Measurements from ENCODE around the gene MYO9B. TPM values are rescaled to one million over a fixed set of nuclear protein-coding genes. Genes with fewer than 3 reads are reported as not detected.
"Not testable (repeated sequence)": the region's sequence is repeated elsewhere in the genome, so short reads cannot be mapped to it uniquely, and the experiment has no call there.

Gene MYO9B
- total RNA-seq, 2 donors from 2014 or later: 69.9 to 82.2 TPM

DNA sequence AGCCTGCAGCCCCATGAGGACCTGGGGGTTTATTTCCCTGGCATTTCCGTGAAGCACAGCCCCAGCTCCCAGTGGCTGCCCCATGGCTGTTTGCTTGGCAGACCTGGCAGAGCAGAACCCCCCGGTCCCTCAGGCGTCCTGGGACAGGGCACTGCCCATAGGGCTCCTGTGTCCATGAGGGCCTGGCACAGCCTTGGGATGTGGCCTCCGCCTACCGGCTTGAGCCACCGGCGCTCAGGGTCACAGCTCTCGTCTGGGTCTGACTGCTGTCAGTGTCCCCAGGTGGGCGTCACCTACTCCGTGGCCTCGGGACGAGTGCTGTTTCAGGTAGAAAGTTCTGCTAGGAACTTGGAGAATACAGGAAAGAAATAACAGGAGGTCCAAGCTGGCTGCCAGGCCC lies 52.8 kb downstream of the MYO9B start:
- no peak for ATAC-seq
- intact Hi-C loops (cut with DNase I, micrococcal nuclease): no loop called here

GRCh38 chr19:17128820-17129219 lies 53.2 kb downstream of the MYO9B start:
- DNase-seq (no peak), ATAC-seq (no peak)
- intact Hi-C loops (cut with DNase I, micrococcal nuclease): no loop called here

More for the DNA sequence above, 52.8 kb downstream of the MYO9B start:
- DNase-seq: no peak

DNA sequence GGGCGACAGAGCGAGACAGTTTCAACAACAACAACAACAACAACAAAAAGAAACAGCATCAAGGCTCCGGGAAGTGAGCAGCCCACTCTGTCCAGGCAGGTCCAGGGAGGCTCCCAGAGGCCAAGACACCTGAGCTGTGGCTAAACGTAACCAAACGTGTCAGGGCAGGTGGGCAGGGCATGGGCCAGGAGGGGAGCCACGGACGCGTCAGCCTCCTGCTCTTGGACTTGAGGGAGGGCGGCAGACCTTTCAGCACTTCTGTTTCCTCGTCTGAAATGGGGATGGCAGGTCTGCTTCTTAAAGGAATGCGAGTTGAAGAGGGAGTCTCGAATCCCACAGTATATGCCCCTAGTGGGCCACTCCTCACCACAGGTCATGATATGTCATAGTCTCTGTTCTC lies 53.8 kb downstream of the MYO9B start:
- DNase-seq (no peak), ATAC-seq (no peak)
- intact Hi-C loops (cut with DNase I, micrococcal nuclease): no loop called here

GRCh38 chr19:17135001-17135853 lies 59.6 kb downstream of the MYO9B start:
- intact Hi-C loops (cut with DNase I, micrococcal nuclease): loop anchor here in 1 of 2 donors (10.0 kb wide), 1 partner anchor 60 kb away; the partner anchor contains the start of genes HAUS8 and MYO9B
- ATAC-seq (peak; percentile 66), DNase-seq (peak; percentile 75 to 77)

- intact Hi-C loops (cut with DNase I, micrococcal nuclease): loop anchor here in 1 of 2 donors (10.0 kb wide), 1 partner anchor 61 kb away; the partner anchor contains the start of genes HAUS8 and MYO9B
- ATAC-seq (no peak), DNase-seq (no peak)
These were observed 60.4 kb downstream of the MYO9B start for GRCh38 chr19:17136021-17136420.

DNA sequence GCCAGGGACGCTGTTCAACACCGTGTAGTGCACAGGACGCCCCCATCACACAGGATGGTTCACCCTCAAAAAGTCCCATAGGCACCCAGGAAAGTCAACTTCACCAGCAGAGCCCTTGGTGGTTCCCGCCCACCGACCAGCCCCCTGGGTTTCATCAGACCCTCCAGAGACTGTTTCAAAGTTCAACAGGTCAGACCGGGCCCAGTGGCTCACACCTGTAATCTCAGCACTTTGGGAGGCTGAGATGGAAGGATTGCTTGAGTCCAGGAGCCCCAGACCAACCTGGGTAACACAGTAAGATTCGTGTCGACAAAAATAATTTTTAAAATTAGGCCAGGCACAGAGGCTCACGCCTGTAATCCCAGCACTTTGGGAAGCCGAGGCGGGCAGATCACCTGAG lies 61.0 kb downstream of the MYO9B start:
- intact Hi-C loops (cut with DNase I, micrococcal nuclease): loop anchor here in 1 of 2 donors (10.0 kb wide), 1 partner anchor 62 kb away; the partner anchor contains the start of genes HAUS8 and MYO9B
- no peak for ATAC-seq

GRCh38 chr19:17137417-17137816 lies 61.8 kb downstream of the MYO9B start:
- ATAC-seq: no peak
- intact Hi-C loops (cut with DNase I, micrococcal nuclease): loop anchor here in 1 of 2 donors (10.0 kb wide), 1 partner anchor 63 kb away; the partner anchor contains the start of genes HAUS8 and MYO9B
- DNase-seq: no peak

More for the DNA sequence above, 61.0 kb downstream of the MYO9B start:
- no peak for DNase-seq

DNA sequence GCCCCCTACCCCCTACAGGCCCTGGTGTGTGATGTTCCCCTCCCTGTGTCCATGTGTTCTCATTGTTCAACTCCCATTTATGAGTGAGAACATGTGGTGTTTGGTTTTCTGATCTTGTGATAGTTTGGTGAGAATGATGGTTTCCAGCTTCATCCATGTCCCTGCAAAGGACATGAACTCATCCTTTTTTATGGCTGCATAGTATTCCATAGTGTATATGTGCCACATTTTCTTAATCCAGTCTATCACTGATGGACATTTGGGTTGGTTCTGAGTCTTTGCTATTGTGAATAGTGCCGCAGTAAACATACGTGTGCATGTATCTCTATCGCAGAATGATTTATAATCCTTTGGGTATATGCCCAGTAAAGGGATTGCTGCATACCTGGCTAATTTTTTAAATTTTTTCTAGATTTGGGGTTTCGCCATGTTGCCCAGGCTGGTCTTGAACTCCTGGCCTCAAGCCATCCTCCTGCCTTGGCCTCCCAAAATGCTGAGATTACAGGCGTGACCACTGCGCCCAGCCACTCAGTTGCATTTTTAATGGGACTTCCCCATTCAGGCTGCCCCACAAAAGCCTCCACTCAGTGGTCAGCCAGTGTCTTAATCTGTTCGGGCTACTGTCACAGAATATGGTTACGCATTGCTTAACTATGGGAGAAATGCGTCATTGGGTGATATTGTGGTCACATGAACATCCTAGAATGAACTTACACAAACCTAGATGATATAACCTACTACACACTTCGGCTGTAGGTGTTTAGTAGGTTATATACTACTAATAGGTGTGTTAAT lies 62.7 kb downstream of the MYO9B start:
- ATAC-seq, DNase-seq: not testable (repeated sequence)
- intact Hi-C loops (cut with DNase I, micrococcal nuclease): loop anchor here in 1 of 2 donors (10.0 kb wide), 1 partner anchor 63 kb away; the partner anchor contains the start of genes HAUS8 and MYO9B

- no peak for ATAC-seq
- DNase-seq: no peak
- intact Hi-C loops (cut with DNase I, micrococcal nuclease): loop anchor here in 1 of 2 donors (10.0 kb wide), 1 partner anchor 64 kb away; the partner anchor contains the start of genes HAUS8 and MYO9B
These were observed 63.5 kb downstream of the MYO9B start for GRCh38 chr19:17138937-17139598.

DNA sequence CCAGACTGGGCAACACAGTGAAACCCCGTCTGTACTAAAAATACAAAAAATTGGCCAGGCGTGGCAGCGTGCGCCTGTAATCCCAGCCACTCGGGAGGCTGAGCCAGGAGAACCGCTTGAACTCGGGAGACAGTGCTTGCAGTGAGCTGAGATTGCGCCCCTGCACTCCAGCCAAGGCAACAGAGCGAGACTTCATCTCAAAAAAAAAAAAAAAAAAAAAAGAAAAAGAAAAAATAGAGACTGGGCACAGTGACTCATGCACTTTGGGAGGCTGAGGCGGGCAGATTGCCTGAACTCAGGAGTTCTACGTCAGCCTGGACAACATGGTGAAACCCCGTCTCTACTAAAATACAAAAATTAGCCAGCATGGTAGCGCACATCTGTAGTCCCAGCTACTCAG lies 69.2 kb downstream of the MYO9B start:
- intact Hi-C loops (cut with DNase I, micrococcal nuclease); ATAC-seq; DNase-seq: not testable (repeated sequence)

DNA sequence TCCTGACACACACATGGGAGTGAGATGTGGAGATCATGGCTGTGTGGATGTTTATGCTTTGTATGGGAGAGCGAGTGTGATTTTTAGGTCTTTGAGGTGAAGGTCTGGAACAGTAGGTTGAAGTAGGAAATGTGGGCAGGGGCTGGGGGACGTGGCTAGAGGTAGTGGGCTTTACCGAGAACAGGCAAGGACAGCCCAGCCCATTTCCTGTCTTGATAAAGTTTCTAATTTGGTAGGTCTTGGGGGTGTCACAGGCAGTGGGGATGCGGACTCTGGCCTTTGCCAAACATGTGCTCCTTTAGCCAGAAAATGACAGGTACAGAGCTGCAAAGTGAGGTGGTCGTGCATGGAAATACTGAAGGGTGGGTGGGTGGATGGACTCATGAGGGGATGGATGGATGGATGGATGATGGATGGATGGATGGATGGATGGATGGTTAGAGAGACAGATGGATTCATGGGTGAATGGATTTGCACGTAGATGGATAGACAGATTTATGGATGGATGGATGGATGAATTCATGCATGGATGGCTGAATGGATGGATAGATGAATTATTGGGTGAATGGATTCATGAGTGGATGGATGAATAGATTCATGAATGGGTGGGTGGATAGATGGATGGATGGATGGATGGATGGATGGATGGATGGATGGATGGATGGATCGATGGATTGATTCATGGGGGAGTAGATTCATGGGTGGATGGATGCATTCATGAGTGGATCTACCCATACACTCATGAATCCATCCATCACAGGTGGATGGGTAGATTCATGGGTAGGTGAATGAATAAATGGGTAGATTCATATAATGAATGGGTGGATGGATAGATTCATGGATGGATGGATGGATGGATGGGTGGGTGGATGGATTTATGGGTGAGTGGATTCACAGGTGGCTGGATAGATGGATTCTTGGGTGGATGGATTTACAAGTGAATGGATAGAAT lies 70.2 kb downstream of the MYO9B start:
- intact Hi-C loops (cut with DNase I, micrococcal nuclease): no loop called here
- ATAC-seq (no peak), DNase-seq (no peak)

DNA sequence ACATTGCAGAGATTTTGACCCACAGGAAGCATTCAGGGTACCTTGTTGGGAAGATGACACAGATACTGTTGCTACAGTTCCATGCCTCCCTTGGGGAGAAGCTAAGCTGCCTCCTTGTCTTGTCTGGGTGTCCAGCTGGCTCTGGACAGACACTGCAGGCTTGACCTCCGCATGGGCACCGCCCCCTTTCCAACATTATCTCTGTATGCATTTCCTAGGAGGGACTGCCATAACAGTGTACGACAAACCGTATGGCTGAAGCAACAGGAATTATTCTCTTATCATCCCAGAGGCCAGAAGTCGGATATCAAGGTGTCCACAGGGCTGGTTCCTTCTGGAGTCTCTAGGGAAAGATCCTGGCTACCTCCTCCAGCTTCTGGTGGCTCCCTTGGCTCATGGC lies 72.6 kb downstream of the MYO9B start:
- intact Hi-C loops (cut with DNase I, micrococcal nuclease): no loop called here
- ATAC-seq: no peak
- DNase-seq: no peak

GRCh38 chr19:17149393-17150135 lies 74.0 kb downstream of the MYO9B start:
- DNase-seq: no peak
- intact Hi-C loops (cut with DNase I, micrococcal nuclease): no loop called here
- peak; percentile 42 for ATAC-seq

- intact Hi-C loops (cut with DNase I, micrococcal nuclease): no loop called here
- no peak for ATAC-seq
These were observed 78.4 kb downstream of the MYO9B start for GRCh38 chr19:17153996-17154395.

DNA sequence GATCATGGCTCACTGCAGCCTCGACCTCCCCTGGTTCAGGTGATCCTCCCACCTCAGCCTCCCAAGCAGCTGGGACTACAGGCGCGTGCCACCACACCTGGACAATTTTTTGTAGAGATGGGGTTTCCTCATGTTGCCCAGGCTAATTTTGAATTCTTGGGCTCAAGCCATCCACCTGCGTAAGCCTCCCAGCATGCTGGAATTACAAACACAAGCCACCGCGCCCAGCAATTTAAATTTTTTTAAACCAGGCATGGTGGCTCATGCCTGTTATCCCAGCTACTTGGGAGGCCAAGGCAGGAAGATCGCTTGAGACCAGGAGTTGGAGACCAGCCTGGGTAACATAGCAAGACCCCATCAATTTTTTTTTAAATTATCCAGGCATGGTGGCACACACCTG lies 79.7 kb downstream of the MYO9B start:
- DNase-seq: no peak
- ATAC-seq: no peak
- intact Hi-C loops (cut with DNase I, micrococcal nuclease): no loop called here

More at GRCh38 chr19:17153996-17154395, 78.4 kb downstream of the MYO9B start:
- DNase-seq: no peak

GRCh38 chr19:17156296-17156946 lies 80.8 kb downstream of the MYO9B start:
- intact Hi-C loops (cut with DNase I, micrococcal nuclease): no loop called here
- DNase-seq (no peak), ATAC-seq (no peak)

DNA sequence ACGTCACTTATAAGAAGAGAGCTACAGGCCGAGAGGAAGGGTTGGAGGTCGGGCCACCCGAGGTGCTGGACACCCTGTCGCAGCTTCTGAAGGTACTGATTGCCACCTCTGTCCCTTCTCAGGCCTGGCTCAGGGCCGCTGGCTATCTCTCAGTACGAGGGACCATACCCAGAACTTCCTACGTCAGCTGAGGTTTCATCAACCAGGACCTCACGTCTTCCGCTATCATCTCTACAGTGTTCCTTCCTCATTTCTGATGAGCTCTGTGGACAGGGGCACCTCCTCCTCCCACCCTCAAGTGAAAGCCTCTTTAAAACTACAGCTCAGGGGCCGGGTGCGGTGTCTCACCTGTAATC lies 81.3 kb downstream of the MYO9B start:
- DNase-seq (no peak), ATAC-seq (no peak)
- intact Hi-C loops (cut with DNase I, micrococcal nuclease): no loop called here

Data from left colon (tissue), 2 donors.